NB4 (cell line): ENCODE measurements around the gene FADD.

Experiments used
- DNase-seq: peaks from one replicate; pipeline ENCODE4 v3.0.0; 2010; ENCODE audit warnings: low read depth
- H3K4me3 ChIP-seq: one replicate; pipeline ENCODE4 v1.5.1; 2011; ENCODE audit warnings: mild to moderate bottlenecking, low read depth, low read length, moderate library complexity
- CTCF ChIP-seq: IDR thresholded peaks from one replicate; pipeline ENCODE4 v1.5.1; 2012; ENCODE audit warnings: low read depth, low read length
- MAX ChIP-seq: IDR thresholded peaks from 2 replicates; pipeline ENCODE4 v1.6.1; 2011; ENCODE audit warnings: low read depth, low read length
- MYC ChIP-seq: IDR thresholded peaks from 2 replicates; pipeline ENCODE4 v1.6.1; 2011; ENCODE audit warnings: low read depth, low read length
- POLR2A ChIP-seq: IDR thresholded peaks from 2 replicates; pipeline ENCODE4 v1.6.1; 2011; ENCODE audit warnings: mild to moderate bottlenecking; ENCODE audit not compliant: insufficient read length; ENCODE audit errors: extremely low read depth

Gene FADD

GRCh38 chr11:70183483-70184176, 19.5 kb upstream of the FADD start:
- DNase-seq = peak; percentile 56
- no peak overlapping the region for H3K4me3 ChIP-seq
- TF ChIP-seq MAX (no peak), MYC (no peak), POLR2A (no peak), CTCF (no peak)

GRCh38 chr11:70184396-70184795, 18.7 kb upstream of the FADD start:
- no peak overlapping the region for H3K4me3 ChIP-seq
- no peak for TF ChIP-seq MYC
- no peak for TF ChIP-seq POLR2A
- no peak for TF ChIP-seq MAX
- no peak for TF ChIP-seq CTCF
- no peak for DNase-seq

- no peak for DNase-seq
- H3K4me3 ChIP-seq = no peak overlapping the region
- no peak for TF ChIP-seq MAX
- no peak for TF ChIP-seq POLR2A
- TF ChIP-seq MYC = no peak
- no peak for TF ChIP-seq CTCF
Observed at GRCh38 chr11:70185348-70186055, 17.6 kb upstream of the FADD start.

GRCh38 chr11:70186420-70186819, 16.7 kb upstream of the FADD start:
- no peak for DNase-seq
- TF ChIP-seq CTCF (no peak), MAX (no peak), MYC (no peak), POLR2A (no peak)
- H3K4me3 ChIP-seq = no peak overlapping the region

- DNase-seq = no peak
- no peak for TF ChIP-seq MYC
- TF ChIP-seq CTCF = no peak
- TF ChIP-seq POLR2A = no peak
- no peak for TF ChIP-seq MAX
- no peak overlapping the region for H3K4me3 ChIP-seq
Observed at GRCh38 chr11:70186936-70187335, 16.2 kb upstream of the FADD start.
